DMS53 treated with DMSO at 0.1 percent for 48 hours (cell line): ENCODE results near the gene DACH2.
"Not testable (repeated sequence)": the region's sequence is repeated elsewhere in the genome, so short reads cannot be mapped to it uniquely, and the experiment has no call there.

Experiments used
- DNase-seq: peaks from one replicate; lab custom pipeline; 2025; ENCODE audit not compliant: unreplicated experiment; lab: John Stamatoyannopoulos, UW

DACH2 gene

DNA sequence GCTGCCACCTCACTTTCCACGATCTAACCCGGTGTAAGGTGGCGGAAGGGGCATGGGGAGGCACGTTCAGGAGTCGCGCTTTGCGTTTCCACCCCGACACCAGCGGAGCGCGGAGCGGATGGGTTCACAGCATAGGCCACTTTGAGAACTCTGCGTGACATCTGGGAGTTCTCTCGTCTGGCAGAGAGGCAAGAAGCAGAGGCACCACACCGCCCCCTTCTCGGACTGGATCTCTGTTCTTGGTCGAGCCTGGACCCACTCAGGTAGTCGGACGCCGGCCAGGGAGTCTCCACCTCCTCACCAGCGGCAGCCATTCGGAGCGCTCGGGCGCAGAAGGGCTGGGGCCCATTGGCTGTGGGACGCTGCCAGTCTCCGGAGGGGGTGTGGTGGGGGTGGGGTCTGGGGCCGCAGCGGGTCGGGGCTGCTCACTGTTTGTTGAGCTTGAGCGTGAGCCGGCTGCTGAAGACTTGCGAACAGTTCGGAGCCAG lies at the start of gene DACH2:
Gene DACH2, plus strand, starts transcription at position 428 of the 488 bp plus-strand sequence.
- DNase-seq: peak; percentile 82

- DNase-seq: no peak
Observed at GRCh38 chrX:86102341-86102740, 45.9 kb upstream of the DACH2 start.

DNA sequence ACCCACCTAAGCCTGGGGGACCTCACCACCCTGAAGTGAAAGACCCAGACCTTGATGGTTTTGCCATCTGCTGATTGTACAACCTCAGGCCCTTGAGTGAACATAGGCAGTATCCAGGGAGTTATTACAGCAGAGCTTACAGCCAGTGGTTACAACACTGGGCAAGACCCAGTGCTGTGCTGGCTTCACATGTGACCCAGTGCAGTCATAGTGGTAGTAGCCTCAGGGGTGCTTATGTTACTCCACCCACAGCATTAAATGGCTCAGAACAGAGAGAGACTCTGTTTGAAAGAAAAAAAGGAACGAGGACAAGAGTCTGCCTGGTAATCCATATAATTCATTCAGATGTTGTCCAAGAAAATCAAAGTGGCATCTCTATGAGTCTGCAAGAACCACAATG lies 45.2 kb upstream of the DACH2 start:
- DNase-seq: no peak

DNA sequence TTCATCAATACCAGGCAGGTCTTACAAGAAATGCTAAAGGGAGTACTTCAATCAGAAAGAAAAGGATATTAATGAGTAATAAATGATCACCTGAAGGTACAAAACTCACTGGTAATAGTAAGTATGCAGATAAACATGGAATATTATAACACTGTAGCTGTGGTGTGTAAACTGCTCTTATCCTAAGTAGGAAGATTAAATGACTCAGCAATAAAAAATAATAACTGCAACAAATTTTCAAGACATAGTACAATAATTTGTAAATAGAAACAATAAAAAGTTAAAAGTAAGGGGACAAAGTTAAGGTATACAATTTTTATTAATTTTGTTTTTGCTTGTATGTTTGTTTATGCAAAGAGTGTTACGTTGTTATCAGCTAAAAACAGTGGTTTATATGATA lies 43.7 kb upstream of the DACH2 start:
- DNase-seq: no peak

DNA sequence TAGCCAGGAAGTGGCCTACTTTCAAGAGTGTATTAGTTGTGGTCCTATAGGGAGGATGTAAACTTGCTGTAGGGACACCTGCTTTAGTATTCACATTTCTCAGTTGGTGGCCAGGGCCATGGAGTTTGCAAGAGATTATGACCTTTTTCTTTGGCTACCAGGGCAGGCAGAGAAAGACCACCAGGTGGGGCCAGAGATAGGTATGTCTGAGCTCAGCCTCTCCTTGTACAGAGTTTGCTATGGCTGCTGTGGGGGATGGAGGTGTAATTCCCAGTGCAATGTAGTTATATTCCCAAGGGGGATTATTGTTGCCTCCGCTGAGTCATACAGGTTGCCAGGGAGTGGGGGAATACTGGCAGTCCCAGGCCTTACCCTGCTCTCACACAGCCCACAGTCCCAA lies 26.3 kb upstream of the DACH2 start:
- no peak for DNase-seq

DNA sequence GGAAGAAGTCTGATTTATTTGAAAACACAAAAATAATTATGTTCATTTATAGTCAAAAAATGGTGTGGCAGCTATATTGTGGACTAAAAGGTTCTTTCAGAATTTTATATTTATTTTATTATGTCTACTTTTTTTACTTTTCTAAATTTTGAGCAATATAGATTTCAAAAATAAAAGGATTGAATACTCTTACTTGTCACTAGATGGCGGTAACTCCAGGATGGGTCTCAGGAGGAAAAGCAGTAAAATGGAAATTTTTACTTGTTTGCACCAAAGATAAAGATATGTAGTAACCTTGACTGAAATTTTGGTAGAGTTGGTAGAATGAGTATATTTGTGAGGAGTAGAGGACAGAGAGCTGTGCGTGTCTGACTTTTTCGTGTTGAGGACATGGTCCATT lies 14.5 kb upstream of the DACH2 start:
- peak; percentile 19 for DNase-seq

DNA sequence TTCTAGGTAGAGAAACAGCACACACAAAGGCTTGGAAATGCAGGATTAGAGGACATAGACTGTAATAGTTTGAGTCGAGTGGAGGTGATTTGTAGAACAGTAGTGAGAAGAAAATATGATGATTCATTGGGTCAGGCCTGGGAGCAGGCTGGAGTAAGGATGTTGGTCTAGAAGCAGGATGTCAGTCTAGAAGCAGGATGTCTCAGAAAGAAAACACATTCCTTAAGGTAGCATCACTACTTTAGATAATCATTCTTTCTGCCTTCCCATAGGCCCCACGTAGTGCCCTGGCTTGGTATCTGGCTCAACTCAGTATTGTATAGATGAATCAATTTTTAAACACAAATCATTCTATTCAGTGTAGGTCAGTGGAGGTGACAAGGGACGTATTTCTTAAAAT lies 11.2 kb upstream of the DACH2 start:
- no peak for DNase-seq

DNA sequence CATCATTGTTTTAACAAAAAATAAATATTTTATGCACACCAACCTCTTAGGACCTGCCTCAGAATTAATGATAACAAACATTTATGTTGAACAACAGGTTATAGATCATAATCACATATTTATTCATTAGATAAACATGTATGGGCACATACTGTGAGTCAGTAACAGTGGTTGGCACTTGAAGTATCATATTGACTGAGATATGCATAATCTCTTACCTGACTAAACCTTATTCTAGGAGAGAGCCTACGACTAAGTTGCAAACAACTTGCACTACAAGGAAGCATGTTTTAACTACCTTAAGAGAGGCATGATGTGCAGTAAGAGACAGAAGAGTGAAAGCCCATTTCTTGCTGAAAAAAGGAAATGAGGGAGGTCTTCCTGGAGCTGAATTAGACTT lies 6.5 kb upstream of the DACH2 start:
- DNase-seq: no peak

GRCh38 chrX:86146102-86146501 lies 2.1 kb upstream of the DACH2 start:
- no peak for DNase-seq

- no peak for DNase-seq
Observed at GRCh38 chrX:86148594-86148993, 343 bp downstream of the DACH2 start.

- DNase-seq: peak; percentile 24
Observed at GRCh38 chrX:86149119-86149518, 868 bp downstream of the DACH2 start.

DNA sequence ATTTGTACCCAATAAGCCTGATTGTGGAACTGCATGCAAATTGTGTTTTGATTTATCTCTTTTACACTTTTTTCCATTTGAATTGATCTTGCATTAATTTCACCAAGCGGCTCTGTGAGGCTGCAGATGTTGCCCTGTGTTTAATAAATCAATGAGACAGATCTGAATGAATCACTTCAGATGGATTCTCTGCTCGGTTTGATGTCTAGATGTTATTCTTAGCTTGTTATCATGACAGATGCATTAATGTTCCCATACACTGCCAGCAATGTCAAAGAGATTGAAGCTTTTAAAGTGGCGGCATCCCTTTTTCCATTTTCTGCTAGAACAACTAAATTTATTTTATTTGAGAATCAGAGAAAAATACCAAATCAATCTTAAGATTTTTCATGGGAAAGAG lies 6.3 kb downstream of the DACH2 start:
- no peak for DNase-seq

GRCh38 chrX:86171366-86171765 lies 23.1 kb downstream of the DACH2 start:
- peak; percentile 55 for DNase-seq

GRCh38 chrX:86178906-86179305 lies 30.7 kb downstream of the DACH2 start:
- no peak for DNase-seq

DNA sequence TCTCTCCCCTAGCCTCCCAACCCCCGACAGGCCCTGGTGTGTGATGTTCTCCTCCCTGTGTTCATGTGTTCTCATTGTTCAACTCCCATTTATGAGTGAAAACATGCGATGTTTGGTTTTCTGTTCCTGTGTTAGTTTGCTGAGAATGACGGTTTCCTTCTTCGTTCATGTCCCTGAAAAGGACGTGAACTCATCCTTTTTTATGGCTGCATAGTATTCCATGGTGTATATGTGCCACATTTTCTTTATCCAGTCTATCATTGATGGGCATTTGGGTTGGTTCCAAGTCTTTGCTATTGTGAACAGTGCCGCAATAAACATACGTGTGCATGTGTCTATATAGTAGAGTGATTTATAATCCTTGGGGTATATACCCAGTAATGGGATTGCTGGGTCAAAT lies 33.1 kb downstream of the DACH2 start:
- not testable (repeated sequence) for DNase-seq

GRCh38 chrX:86192827-86193226 lies 44.6 kb downstream of the DACH2 start:
- no peak for DNase-seq

GRCh38 chrX:86194758-86195157 lies 46.5 kb downstream of the DACH2 start:
- DNase-seq: no peak

GRCh38 chrX:86195343-86195742 lies 47.1 kb downstream of the DACH2 start:
- no peak for DNase-seq

DNA sequence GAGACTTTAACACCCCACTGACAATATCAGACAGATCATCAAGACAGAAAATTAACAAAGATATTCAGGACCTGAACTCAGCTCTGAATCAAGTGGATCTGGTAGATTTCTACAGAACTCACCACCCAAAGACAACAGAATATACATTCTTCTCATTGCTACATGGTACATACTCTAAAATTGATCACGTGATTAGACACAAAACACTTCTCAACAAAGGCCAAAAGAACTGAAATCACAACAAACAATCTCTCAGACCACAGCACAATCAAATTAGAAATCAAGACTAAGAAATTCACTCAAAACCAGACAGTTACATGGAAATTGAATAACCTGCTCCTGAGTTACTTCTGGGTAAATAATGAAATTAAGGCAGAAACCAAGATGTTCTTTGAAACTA lies 49.6 kb downstream of the DACH2 start:
- no peak for DNase-seq

- no peak for DNase-seq
Observed at GRCh38 chrX:86210772-86211171, 62.5 kb downstream of the DACH2 start.

GRCh38 chrX:86215260-86215659 lies 67.0 kb downstream of the DACH2 start:
- DNase-seq: no peak

- no peak for DNase-seq
Observed at GRCh38 chrX:86237482-86237881, 89.2 kb downstream of the DACH2 start.

DNA sequence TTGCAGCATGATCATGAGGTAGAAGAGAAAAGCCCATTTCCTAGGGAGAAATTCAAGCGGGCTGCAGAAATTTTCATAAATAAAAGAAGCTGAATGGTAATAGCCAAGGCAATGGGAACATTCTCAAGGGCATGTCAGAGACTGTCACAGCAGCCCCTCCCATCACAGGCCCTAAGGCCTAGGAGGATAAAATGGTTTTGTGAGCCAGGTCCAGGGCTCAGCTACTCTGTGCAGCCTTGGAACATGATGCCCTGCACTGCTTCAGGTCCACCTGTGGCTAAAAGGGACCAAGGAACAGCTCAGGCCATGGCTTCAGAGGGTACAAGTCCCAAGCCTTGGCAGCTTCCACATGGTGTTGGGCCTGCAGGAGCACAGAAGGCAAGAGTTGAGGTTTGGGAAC lies 93.3 kb downstream of the DACH2 start:
- no peak for DNase-seq

DNA sequence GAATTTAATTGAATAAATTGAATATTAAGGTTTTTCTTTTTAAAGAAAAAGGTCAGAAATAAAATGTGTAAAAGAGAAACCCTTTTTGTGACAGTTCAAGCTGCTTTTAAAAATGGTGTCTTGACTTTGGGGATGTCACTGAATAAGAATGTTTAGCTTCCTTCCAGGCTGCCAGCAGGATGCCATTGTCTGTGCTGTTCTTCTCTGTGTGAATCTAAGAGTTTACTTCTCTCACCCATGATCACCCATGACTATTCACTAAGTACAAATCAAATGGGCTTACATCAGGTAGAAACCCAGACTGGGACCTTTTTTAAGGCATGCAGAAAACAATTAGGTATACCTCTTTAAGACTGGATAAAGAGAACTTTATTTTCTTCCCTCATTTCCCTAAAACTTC lies 115.3 kb downstream of the DACH2 start:
- DNase-seq: no peak
